ENCODE measurements around the gene SLC35B4.

The SLC35B4 gene

DNA sequence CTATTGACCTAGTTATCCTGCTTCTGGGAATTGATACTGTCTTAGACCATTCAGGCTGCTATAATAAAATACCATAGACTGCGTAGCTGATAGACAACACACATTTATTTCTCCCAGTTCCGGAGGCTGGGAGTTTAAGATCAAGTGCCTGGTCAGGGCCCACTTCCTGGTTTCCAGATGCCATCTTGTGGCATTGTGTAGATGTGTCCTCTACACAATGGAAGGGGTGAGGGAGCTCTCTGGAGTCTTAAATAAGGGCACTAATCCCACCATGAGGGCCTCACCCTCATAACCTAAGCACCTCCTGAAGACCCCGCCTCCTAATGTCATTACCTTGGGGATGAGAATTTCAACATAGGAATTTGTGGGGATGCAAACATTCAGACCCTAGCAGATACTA is 62.4 kb downstream of the SLC35B4 start:
- H2BK5ac ChIP-seq (ENCODE audit: low read length), result no peak overlapping the region
- H3K36me3 ChIP-seq (replicated peaks in 1 of 2; ENCODE audit: control insufficient read depth in 2 of 2, insufficient read depth in 2 of 2, low read length in 2 of 2), result no peaks in the 10 kb centered on the region
- no peak overlapping the region for H3K14ac ChIP-seq (ENCODE audit: low read length)
- no peak overlapping the region for H3K18ac ChIP-seq (ENCODE audit: low read length)
- H2AFZ ChIP-seq (ENCODE audit: low read length), result no peak overlapping the region
- no peak overlapping the region for H4K91ac ChIP-seq (ENCODE audit: low read depth, low read length, poor library complexity)
- H3K4me3 ChIP-seq (ENCODE audit: low read length in 2 of 2), result no peak overlapping the region
- H3K4me1 ChIP-seq (ENCODE audit: control insufficient read depth in 2 of 2, insufficient read depth in 1 of 2, low read depth in 1 of 2, low read length in 2 of 2), result no peaks in the 10 kb centered on the region
- H3K27ac ChIP-seq (replicated peaks; ENCODE audit: low read length), result no peak overlapping the region
- H3K9ac ChIP-seq (ENCODE audit: low read depth, low read length, poor library complexity), result no peak overlapping the region
- H3K79me1 ChIP-seq (ENCODE audit: low read depth, low read length), result no peaks in the 10 kb centered on the region
- no peak overlapping the region for H4K8ac ChIP-seq (ENCODE audit: low read depth, low read length)
- no peak overlapping the region for H2BK12ac ChIP-seq (ENCODE audit: low read length)
- peaks cover 0 to 5% (median 0%) of the 10 kb centered on the region in 3 experiments for H3K27me3 ChIP-seq (ENCODE audit: control insufficient read depth in 3 of 3, insufficient read depth in 3 of 3, low read depth in 1 of 3, low read length in 3 of 3)
- no CpG with 5 or more reads among the region's 3 CpGs for WGBS, 2 donors (ENCODE audit: extremely low coverage in 2 of 2, insufficient read length in 2 of 2, insufficient replicate concordance in 1 of 2)
- H3K4ac ChIP-seq (ENCODE audit: low read length), result no peak overlapping the region
- H2BK120ac ChIP-seq (ENCODE audit: low read depth, low read length), result no peak overlapping the region
- no peak overlapping the region for H3K4me2 ChIP-seq (ENCODE audit: insufficient read depth, low read length, poor library complexity, severe bottlenecking)
- H2BK15ac ChIP-seq (ENCODE audit: low read length), result no peak overlapping the region
- no peak overlapping the region for H3K23ac ChIP-seq (ENCODE audit: low read depth, low read length, poor library complexity)
- peaks cover 0 to 2% of the 10 kb centered on the region in 2 donors for H3K9me3 ChIP-seq (replicated peaks in 1 of 2; ENCODE audit: control insufficient read depth in 2 of 2, insufficient read depth in 1 of 2, low read depth in 1 of 2, low read length in 2 of 2)
- H2AK5ac ChIP-seq (ENCODE audit: low read depth, low read length), result no peak overlapping the region
- no peak for DNase-seq (ENCODE audit: low spot score)

GRCh38 chr7:134248196-134248595 is 68.5 kb downstream of the SLC35B4 start:
- no peak for DNase-seq (ENCODE audit: low spot score)
- no peaks in the 10 kb centered on the region for H3K9me3 ChIP-seq (replicated peaks in 1 of 2; ENCODE audit: control insufficient read depth in 2 of 2, insufficient read depth in 1 of 2, low read depth in 1 of 2, low read length in 2 of 2)
- no peak overlapping the region for H2BK120ac ChIP-seq (ENCODE audit: low read depth, low read length)
- H3K4me3 ChIP-seq (ENCODE audit: low read length in 2 of 2), result no peak overlapping the region
- H2BK15ac ChIP-seq (ENCODE audit: low read length), result no peak overlapping the region
- no peaks in the 10 kb centered on the region for H3K4me1 ChIP-seq (ENCODE audit: control insufficient read depth in 2 of 2, insufficient read depth in 1 of 2, low read depth in 1 of 2, low read length in 2 of 2)
- H3K27me3 ChIP-seq (ENCODE audit: control insufficient read depth in 3 of 3, insufficient read depth in 3 of 3, low read depth in 1 of 3, low read length in 3 of 3), result peaks cover 0 to 6% (median 0%) of the 10 kb centered on the region in 3 experiments
- H3K36me3 ChIP-seq (replicated peaks in 1 of 2; ENCODE audit: control insufficient read depth in 2 of 2, insufficient read depth in 2 of 2, low read length in 2 of 2), result no peaks in the 10 kb centered on the region
- no peak overlapping the region for H3K4me2 ChIP-seq (ENCODE audit: insufficient read depth, low read length, poor library complexity, severe bottlenecking)
- no CpG with 5 or more reads among the region's 3 CpGs for WGBS, 2 donors (ENCODE audit: extremely low coverage in 2 of 2, insufficient read length in 2 of 2, insufficient replicate concordance in 1 of 2)
- no peak overlapping the region for H3K23ac ChIP-seq (ENCODE audit: low read depth, low read length, poor library complexity)
- H2AK5ac ChIP-seq (ENCODE audit: low read depth, low read length), result no peak overlapping the region
- no peak overlapping the region for H2BK12ac ChIP-seq (ENCODE audit: low read length)
- H4K91ac ChIP-seq (ENCODE audit: low read depth, low read length, poor library complexity), result no peak overlapping the region
- no peaks in the 10 kb centered on the region for H3K79me1 ChIP-seq (ENCODE audit: low read depth, low read length)
- H3K14ac ChIP-seq (ENCODE audit: low read length), result no peak overlapping the region
- H3K4ac ChIP-seq (ENCODE audit: low read length), result no peak overlapping the region
- no peak overlapping the region for H3K9ac ChIP-seq (ENCODE audit: low read depth, low read length, poor library complexity)
- no peak overlapping the region for H3K27ac ChIP-seq (replicated peaks; ENCODE audit: low read length)
- H2BK5ac ChIP-seq (ENCODE audit: low read length), result no peak overlapping the region
- no peak overlapping the region for H2AFZ ChIP-seq (ENCODE audit: low read length)
- no peak overlapping the region for H4K8ac ChIP-seq (ENCODE audit: low read depth, low read length)
- no peak overlapping the region for H3K18ac ChIP-seq (ENCODE audit: low read length)

GRCh38 chr7:134246761-134247160 is 70.0 kb downstream of the SLC35B4 start:
- Histone ChIP-seq H2BK5ac (ENCODE audit: low read length) (no peak overlapping the region), H4K91ac (ENCODE audit: low read depth, low read length, poor library complexity) (no peak overlapping the region), H2BK12ac (ENCODE audit: low read length) (no peak overlapping the region), H3K27ac (replicated peaks; ENCODE audit: low read length) (no peak overlapping the region), H3K9ac (ENCODE audit: low read depth, low read length, poor library complexity) (no peak overlapping the region), H3K4me3 (ENCODE audit: low read length in 2 of 2) (no peak overlapping the region), H3K18ac (ENCODE audit: low read length) (no peak overlapping the region), H3K4me2 (ENCODE audit: insufficient read depth, low read length, poor library complexity, severe bottlenecking) (no peak overlapping the region), H2AK5ac (ENCODE audit: low read depth, low read length) (no peak overlapping the region), H2AFZ (ENCODE audit: low read length) (no peak overlapping the region), H3K79me1 (ENCODE audit: low read depth, low read length) (no peaks in the 10 kb centered on the region), H3K23ac (ENCODE audit: low read depth, low read length, poor library complexity) (no peak overlapping the region), H3K9me3 (replicated peaks in 1 of 2; ENCODE audit: control insufficient read depth in 2 of 2, insufficient read depth in 1 of 2, low read depth in 1 of 2, low read length in 2 of 2) (no peaks in the 10 kb centered on the region), H3K4ac (ENCODE audit: low read length) (no peak overlapping the region), H2BK15ac (ENCODE audit: low read length) (no peak overlapping the region), H3K14ac (ENCODE audit: low read length) (no peak overlapping the region), H4K8ac (ENCODE audit: low read depth, low read length) (no peak overlapping the region), H3K36me3 (replicated peaks in 1 of 2; ENCODE audit: control insufficient read depth in 2 of 2, insufficient read depth in 2 of 2, low read length in 2 of 2) (no peaks in the 10 kb centered on the region), H3K27me3 (ENCODE audit: control insufficient read depth in 3 of 3, insufficient read depth in 3 of 3, low read depth in 1 of 3, low read length in 3 of 3) (peaks cover 0 to 6% (median 0%) of the 10 kb centered on the region in 3 experiments), H2BK120ac (ENCODE audit: low read depth, low read length) (no peak overlapping the region), H3K4me1 (ENCODE audit: control insufficient read depth in 2 of 2, insufficient read depth in 1 of 2, low read depth in 1 of 2, low read length in 2 of 2) (no peaks in the 10 kb centered on the region)
- no peak for DNase-seq (ENCODE audit: low spot score)
- WGBS, 2 donors (ENCODE audit: extremely low coverage in 2 of 2, insufficient read length in 2 of 2, insufficient replicate concordance in 1 of 2), result no CpG with 5 or more reads among the region's 2 CpGs

DNA sequence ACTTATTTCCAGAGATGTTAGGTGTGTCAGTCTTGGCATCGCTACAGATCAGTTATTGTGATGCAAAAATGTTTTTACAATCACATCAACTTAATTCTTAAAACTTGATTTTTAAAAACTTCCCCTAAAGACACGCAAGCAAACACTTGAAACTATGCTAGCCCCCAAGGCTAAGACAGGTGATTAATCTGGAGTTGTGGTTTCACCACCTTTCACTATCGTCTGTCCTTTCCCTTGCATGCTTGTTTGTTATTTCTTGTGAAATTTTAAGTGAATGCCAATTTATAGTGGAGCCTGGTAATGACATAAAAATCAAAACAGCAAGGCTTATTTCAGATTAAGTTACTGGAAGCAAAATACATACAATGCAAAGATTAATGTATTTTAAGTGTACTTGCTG is 70.4 kb downstream of the SLC35B4 start:
- DNase-seq (ENCODE audit: low spot score), result no peak
- no peak overlapping the region for H3K4me3 ChIP-seq (ENCODE audit: low read length in 2 of 2)
- H2BK120ac ChIP-seq (ENCODE audit: low read depth, low read length), result no peak overlapping the region
- H3K4me1 ChIP-seq (ENCODE audit: control insufficient read depth in 2 of 2, insufficient read depth in 1 of 2, low read depth in 1 of 2, low read length in 2 of 2), result no peaks in the 10 kb centered on the region
- no peak overlapping the region for H3K9ac ChIP-seq (ENCODE audit: low read depth, low read length, poor library complexity)
- H2AFZ ChIP-seq (ENCODE audit: low read length), result no peak overlapping the region
- H4K91ac ChIP-seq (ENCODE audit: low read depth, low read length, poor library complexity), result no peak overlapping the region
- H2BK12ac ChIP-seq (ENCODE audit: low read length), result no peak overlapping the region
- WGBS, 2 donors (ENCODE audit: extremely low coverage in 2 of 2, insufficient read length in 2 of 2, insufficient replicate concordance in 1 of 2), result no CpG with 5 or more reads among the region's 3 CpGs
- H3K18ac ChIP-seq (ENCODE audit: low read length), result no peak overlapping the region
- no peak overlapping the region for H2BK15ac ChIP-seq (ENCODE audit: low read length)
- H3K14ac ChIP-seq (ENCODE audit: low read length), result no peak overlapping the region
- no peak overlapping the region for H2BK5ac ChIP-seq (ENCODE audit: low read length)
- peaks cover 0 to 6% (median 0%) of the 10 kb centered on the region in 3 experiments for H3K27me3 ChIP-seq (ENCODE audit: control insufficient read depth in 3 of 3, insufficient read depth in 3 of 3, low read depth in 1 of 3, low read length in 3 of 3)
- H3K23ac ChIP-seq (ENCODE audit: low read depth, low read length, poor library complexity), result no peak overlapping the region
- no peak overlapping the region for H3K4ac ChIP-seq (ENCODE audit: low read length)
- no peaks in the 10 kb centered on the region for H3K79me1 ChIP-seq (ENCODE audit: low read depth, low read length)
- H3K4me2 ChIP-seq (ENCODE audit: insufficient read depth, low read length, poor library complexity, severe bottlenecking), result no peak overlapping the region
- H3K36me3 ChIP-seq (replicated peaks in 1 of 2; ENCODE audit: control insufficient read depth in 2 of 2, insufficient read depth in 2 of 2, low read length in 2 of 2), result no peaks in the 10 kb centered on the region
- H3K9me3 ChIP-seq (replicated peaks in 1 of 2; ENCODE audit: control insufficient read depth in 2 of 2, insufficient read depth in 1 of 2, low read depth in 1 of 2, low read length in 2 of 2), result no peaks in the 10 kb centered on the region
- H2AK5ac ChIP-seq (ENCODE audit: low read depth, low read length), result no peak overlapping the region
- H3K27ac ChIP-seq (replicated peaks; ENCODE audit: low read length), result no peak overlapping the region
- H4K8ac ChIP-seq (ENCODE audit: low read depth, low read length), result no peak overlapping the region

Measured in neuronal stem cell (in vitro differentiated cells).